K562 (cell line): ENCODE measurements around the gene TRIM37. TPM values are rescaled to one million over a fixed set of nuclear protein-coding genes. Genes with fewer than 3 reads are reported as not detected.

Experiments
- ATAC-seq: fragments of 200-7000 bp; cut with Tn5 transposase; 3 replicates; pipeline ENCODE4 v1.9.1; 2020; ENCODE audit warnings: moderate library complexity
- BruUV-seq: library from RNA; stranded (reverse); fragments of 400-500 nt; replicated peaks from 2 replicates; lab custom pipeline; 2021; lab: Mats Ljungman, UMichigan
- CTCF ChIA-PET: fragments of 300-600 bp; formaldehyde crosslinking; extraction: SDS; loops from one replicate; lab custom pipeline; 2021; ENCODE audit warnings: low intra/inter-chr PET ratio; lab: Yijun Ruan, JAX
- POLR2A ChIA-PET: fragments of 300-600, 350-650 bp; sonication (Branson Sonifier 250); formaldehyde crosslinking; extraction: SDS; loops from one replicate; lab custom pipeline; 2021; ENCODE audit warnings: antibody characterized with exemption, inconsistent platforms; lab: Yijun Ruan, JAX
- DNase-seq, 4 experiments: peaks; one replicate each; pipeline versions ENCODE4 v3.0.0 to v3.0.0-alpha.2; 2011 to 2018; ENCODE audit warnings: low spot score in 3 of 4, mixed read lengths in 3 of 4; ENCODE audit errors: extremely low read depth in 1 of 4
- FAIRE-seq: peaks from 2 replicates; lab custom pipeline; 2011; peaks lifted over from hg19 to GRCh38; lab: Jason Lieb, UNC
- H2AFZ ChIP-seq: 2 replicates; pipeline ENCODE4 v1.6.0; 2011; ENCODE audit warnings: low read depth, low read length, control low read depth, inconsistent platforms
- H3K27ac ChIP-seq: fragments of 200-600 bp; 3 replicates; pipeline ENCODE4 v1.8.0; 2011; ENCODE audit warnings: low read depth, mild to moderate bottlenecking, control low read depth, inconsistent platforms, low read length, moderate library complexity, mixed read lengths; ENCODE audit errors: extremely low read depth
- H3K27me3 ChIP-seq, 2 experiments: fragments of 300-600 bp in 1 of 2; 2 replicates in 1 of 2; 3 replicates in 1 of 2; pipeline versions ENCODE4 v1.6.0 to v1.8.0; 2011; ENCODE audit warnings: inconsistent platforms in 2 of 2, low read length in 2 of 2, mild to moderate bottlenecking in 1 of 2, mixed read lengths in 1 of 2, moderate library complexity in 1 of 2; ENCODE audit not compliant: control insufficient read depth in 2 of 2, insufficient read depth in 2 of 2
- H3K36me3 ChIP-seq: fragments of 300-600 bp; 3 replicates; pipeline ENCODE4 v1.8.0; 2011; ENCODE audit warnings: mild to moderate bottlenecking, low read length, inconsistent platforms; ENCODE audit not compliant: control insufficient read depth, insufficient read depth
- H3K4me1 ChIP-seq, 2 experiments: fragments of 200-600 bp in 1 of 2; replicated peaks in 1 of 2; 2 replicates in 1 of 2; 3 replicates in 1 of 2; pipeline versions ENCODE4 v1.5.1 to v1.8.0; 2011; ENCODE audit warnings: inconsistent platforms in 2 of 2, low read length in 2 of 2, mild to moderate bottlenecking in 1 of 2, mixed read lengths in 1 of 2, moderate library complexity in 1 of 2; ENCODE audit not compliant: control insufficient read depth in 2 of 2, insufficient read depth in 2 of 2
- H3K4me2 ChIP-seq: 2 replicates; pipeline ENCODE4 v1.6.1; 2011; ENCODE audit warnings: low read length, control low read depth, inconsistent platforms, mixed read lengths; ENCODE audit not compliant: insufficient read depth
- H3K4me3 ChIP-seq: fragments of 200-600 bp; sonication (generic), shearing (Covaris generic); 2 replicates; pipeline ENCODE4 v1.5.1; 2016; ENCODE audit warnings: control low read depth, inconsistent platforms
- H3K79me2 ChIP-seq: fragments of 200-600 bp; 3 replicates; pipeline ENCODE4 v1.8.0; 2011; ENCODE audit warnings: low read length, inconsistent platforms; ENCODE audit not compliant: control insufficient read depth, insufficient read depth
- H3K9ac ChIP-seq, 2 experiments: 2 replicates each; pipeline versions ENCODE4 v1.6.0 to v1.6.1; 2011; ENCODE audit warnings: low read depth in 2 of 2, low read length in 2 of 2, control low read depth in 1 of 2, inconsistent platforms in 1 of 2, mild to moderate bottlenecking in 1 of 2, mixed read lengths in 1 of 2; ENCODE audit not compliant: insufficient read depth in 1 of 2
- H3K9me1 ChIP-seq: one replicate; pipeline ENCODE4 v1.6.0; 2011; ENCODE audit warnings: inconsistent platforms, mild to moderate bottlenecking, low read length, moderate library complexity; ENCODE audit not compliant: control insufficient read depth, insufficient read depth
- H3K9me3 ChIP-seq: replicated peaks from 2 replicates; pipeline ENCODE4 v1.5.1; 2011; ENCODE audit warnings: low read depth, low read length, inconsistent platforms; ENCODE audit not compliant: control insufficient read depth, insufficient read depth
- H4K20me1 ChIP-seq: replicated peaks from 2 replicates; pipeline ENCODE4 v1.6.1; 2011; ENCODE audit warnings: low read length, inconsistent platforms, mixed read lengths; ENCODE audit not compliant: control insufficient read depth, insufficient read depth
- CBFB ChIP-seq: sonication (generic); formaldehyde crosslinking; IDR thresholded peaks from 2 replicates; pipeline ENCODE4 v1.4.0; 2020; ENCODE audit warnings: mild to moderate bottlenecking, missing genetic modification reagents
- DNMT1 ChIP-seq: fragments of 450-650 bp; IDR thresholded peaks from 2 replicates; pipeline ENCODE4 v1.6.1; 2016; ENCODE audit warnings: antibody characterized with exemption, mild to moderate bottlenecking
- GABPB1 ChIP-seq: sonication (generic); formaldehyde crosslinking; IDR thresholded peaks from 2 replicates; pipeline ENCODE4 v1.8.0; 2022; ENCODE audit warnings: mild to moderate bottlenecking, missing genetic modification reagents
- HNRNPH1 ChIP-seq: fragments of 200-400 bp; formaldehyde crosslinking; optimal IDR thresholded peaks from 2 replicates; pipeline ENCODE3; 2017; ENCODE audit warnings: low read depth, mild to moderate bottlenecking, low read length, moderate library complexity
- RAD51 ChIP-seq: fragments of 450-650 bp; IDR thresholded peaks from 2 replicates; pipeline ENCODE4 v1.7.1; 2016; ENCODE audit warnings: low read depth, mild to moderate bottlenecking, borderline replicate concordance
- WGBS: fragments of 100-300 bp; shearing (Covaris generic); methylation state at CpG from one replicate; pipeline ENCODE4 v1.1.6; 2016; ENCODE audit warnings: low coverage, mixed read lengths; ENCODE audit not compliant: insufficient coverage; ENCODE audit errors: missing lambda C conversion rate; 5-methylcytosine and 5-hydroxymethylcytosine counted together
- in situ Hi-C: fragments of 300-500 bp; cut with MboI; formaldehyde crosslinking; loops from 4 replicates; pipeline ENCODE4 v1.15.0; 2018; ENCODE audit warnings: inconsistent platforms, mixed read lengths
- intact Hi-C: fragments of 100-400 bp; cut with micrococcal nuclease; formaldehyde crosslinking; loops from 2 replicates; pipeline ENCODE4 v1.14.2; 2022
- polyA plus RNA-seq, 8 experiments: library from polyadenylated mRNA; depleted of rRNA in 4 of 8; stranded (reverse) in 5 of 8; unstranded in 3 of 8; fragments of >200 nt; fragmentation: Nextera tagmentation in 2 of 8; fragmentation: Illumina TruSeq in 1 of 8; extraction: Ambion mirVana in 2 of 8; extraction: Trizol in 1 of 8; gene quantifications; 2 replicates each; pipeline versions ENCODE4 v1.2.1 to v1.2.3, GENCODE V29; 2011 to 2014; ENCODE audit warnings: inconsistent platforms in 1 of 8, missing spikeins in 1 of 8
- total RNA-seq, 7 experiments: library from RNA; depleted of rRNA in 6 of 7; stranded (reverse); fragments of >200 nt in 6 of 7; fragmentation: Illumina TruSeq in 2 of 7; extraction: Trizol in 2 of 7; gene quantifications; 2 replicates each; pipeline versions ENCODE4 v1.2.1 to v1.2.3, GENCODE V29; 2011 to 2021; ENCODE audit warnings: low replicate concordance in 1 of 7
- TF ChIP-seq, protein P1 (sequence below), 3 experiments: fragments of 200-800 bp in 1 of 3; fragments of 250-450 bp in 1 of 3; fragments of 450-650 bp in 1 of 3; sonication (Bioruptor Pico) in 1 of 3; sonication (Bioruptor generic) in 1 of 3; formaldehyde crosslinking in 1 of 3; IDR thresholded peaks; 2 replicates each; pipeline versions ENCODE4 v1.6.1 to v1.8.0; 2016 to 2022; ENCODE audit warnings: mild to moderate bottlenecking in 2 of 3, missing genetic modification characterization in 2 of 3, missing compliant biosample characterization in 1 of 3, moderate library complexity in 1 of 3

The TRIM37 gene
- total and polyA plus RNA-seq, 9 of the 15 experiments (the other 6 are each of a cell fraction or from before 2014, with no cell fraction given): 4.5 to 31.4 (median 23.8) TPM

GRCh38 chr17:58999500-58999899 is 107.2 kb downstream of the TRIM37 start:
- ATAC-seq: no peak
- Histone ChIP-seq H3K9ac (no peak overlapping the region), H2AFZ (no peak overlapping the region), H3K27me3 (no peaks in the 10 kb centered on the region), H3K27ac (no peak overlapping the region), H3K9me1 (no peaks in the 10 kb centered on the region), H4K20me1 (no peaks in the 10 kb centered on the region), H3K9me3 (no peaks in the 10 kb centered on the region), H3K4me2 (no peak overlapping the region), H3K79me2 (no peaks in the 10 kb centered on the region), H3K4me1 (no peaks in the 10 kb centered on the region), H3K36me3 (peaks cover 50% of the 10 kb centered on the region; the same call in 2 of the 3 replicates), H3K4me3 (no peak overlapping the region)
- intact Hi-C loops (no loop called here), in situ Hi-C loops (no loop called here)
- no peak for DNase-seq
- TF ChIP-seq HNRNPH1: no peak
- no peak for TF ChIP-seq DNMT1
- no peak for TF ChIP-seq CBFB
- POLR2A ChIA-PET: no interaction called here
- peak; percentile 58 for FAIRE-seq
- CTCF ChIA-PET: no interaction called here
- BruUV-seq: no TSS peak
- WGBS: 95% methylated on average over 1 of the region's 1 CpG

DNA sequence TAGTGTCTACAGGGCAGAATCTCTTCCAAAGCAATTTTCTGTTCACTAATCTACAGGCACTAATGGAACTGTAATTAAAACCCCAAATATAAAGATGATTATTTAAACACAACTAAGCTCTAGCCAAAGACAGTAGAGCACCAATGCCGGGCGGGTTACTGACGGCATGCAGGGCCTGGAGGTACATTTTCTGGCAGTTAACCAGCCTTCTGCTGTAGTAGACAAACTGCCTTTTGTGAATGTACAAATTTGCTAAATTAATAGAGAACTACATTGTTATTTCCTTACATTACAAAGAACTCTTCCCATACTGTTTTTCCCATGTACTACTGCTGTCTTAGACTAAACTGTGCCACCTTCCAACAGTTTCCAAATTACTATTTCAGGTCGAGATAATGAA is 107.8 kb downstream of the TRIM37 start:
- H4K20me1 ChIP-seq: no peaks in the 10 kb centered on the region
- no peaks in the 10 kb centered on the region for H3K9me1 ChIP-seq
- H3K9ac ChIP-seq: no peak overlapping the region
- no peak for FAIRE-seq
- H3K4me3 ChIP-seq: no peak overlapping the region
- no peak overlapping the region for H3K27ac ChIP-seq
- in situ Hi-C loops: no loop called here
- no peak for TF ChIP-seq GABPB1
- TF ChIP-seq RAD51: no peak
- TF ChIP-seq, protein P1, sequence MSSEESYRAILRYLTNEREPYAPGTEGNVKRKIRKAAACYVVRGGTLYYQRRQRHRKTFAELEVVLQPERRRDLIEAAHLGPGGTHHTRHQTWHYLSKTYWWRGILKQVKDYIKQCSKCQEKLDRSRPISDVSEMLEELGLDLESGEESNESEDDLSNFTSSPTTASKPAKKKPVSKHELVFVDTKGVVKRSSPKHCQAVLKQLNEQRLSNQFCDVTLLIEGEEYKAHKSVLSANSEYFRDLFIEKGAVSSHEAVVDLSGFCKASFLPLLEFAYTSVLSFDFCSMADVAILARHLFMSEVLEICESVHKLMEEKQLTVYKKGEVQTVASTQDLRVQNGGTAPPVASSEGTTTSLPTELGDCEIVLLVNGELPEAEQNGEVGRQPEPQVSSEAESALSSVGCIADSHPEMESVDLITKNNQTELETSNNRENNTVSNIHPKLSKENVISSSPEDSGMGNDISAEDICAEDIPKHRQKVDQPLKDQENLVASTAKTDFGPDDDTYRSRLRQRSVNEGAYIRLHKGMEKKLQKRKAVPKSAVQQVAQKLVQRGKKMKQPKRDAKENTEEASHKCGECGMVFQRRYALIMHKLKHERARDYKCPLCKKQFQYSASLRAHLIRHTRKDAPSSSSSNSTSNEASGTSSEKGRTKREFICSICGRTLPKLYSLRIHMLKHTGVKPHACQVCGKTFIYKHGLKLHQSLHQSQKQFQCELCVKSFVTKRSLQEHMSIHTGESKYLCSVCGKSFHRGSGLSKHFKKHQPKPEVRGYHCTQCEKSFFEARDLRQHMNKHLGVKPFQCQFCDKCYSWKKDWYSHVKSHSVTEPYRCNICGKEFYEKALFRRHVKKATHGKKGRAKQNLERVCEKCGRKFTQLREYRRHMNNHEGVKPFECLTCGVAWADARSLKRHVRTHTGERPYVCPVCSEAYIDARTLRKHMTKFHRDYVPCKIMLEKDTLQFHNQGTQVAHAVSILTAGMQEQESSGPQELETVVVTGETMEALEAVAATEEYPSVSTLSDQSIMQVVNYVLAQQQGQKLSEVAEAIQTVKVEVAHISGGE (CRISPR knock-in tag; IDR thresholded peaks at IDR 0.05): peak in 1 of 3 experiments; percentile 40; a peak in 2 of 6 replicates
- 77% methylated on average over 4 of the region's 4 CpGs for WGBS
- peaks cover 50% of the 10 kb centered on the region; the same call in 2 of the 3 replicates for H3K36me3 ChIP-seq
- no peaks in the 10 kb centered on the region for H3K79me2 ChIP-seq
- no TSS peak for BruUV-seq
- CTCF ChIA-PET: no interaction called here
- H3K9me3 ChIP-seq: no peaks in the 10 kb centered on the region
- ATAC-seq: no peak
- H3K27me3 ChIP-seq: no peaks in the 10 kb centered on the region
- no peak for DNase-seq
- H3K4me1 ChIP-seq: no peaks in the 10 kb centered on the region
- H3K4me2 ChIP-seq: no peak overlapping the region
- POLR2A ChIA-PET: no interaction called here
- intact Hi-C loops: no loop called here
- no peak overlapping the region for H2AFZ ChIP-seq
